Measurements from ENCODE around the gene CYGB.

The CYGB gene

GRCh38 chr17:76581515-76581914 lies 44.0 kb upstream of the CYGB start:
- Histone ChIP-seq H3K4me3 (ENCODE audit: low read length) (no peak overlapping the region), H3K27me3 (ENCODE audit: control insufficient read depth, low read length) (peaks cover 64% of the 10 kb centered on the region), H4K20me1 (ENCODE audit: control insufficient read depth, insufficient read depth, low read depth, low read length) (no peaks in the 10 kb centered on the region), H3K4me1 (ENCODE audit: control insufficient read depth, low read length) (peaks cover 6% of the 10 kb centered on the region; the same call in 1 of the 2 replicates), H3K36me3 (ENCODE audit: control insufficient read depth, low read length) (no peaks in the 10 kb centered on the region), H3K4me2 (ENCODE audit: low read length) (no peak overlapping the region), H3K27ac (ENCODE audit: low read depth, low read length) (no peak overlapping the region), H3F3A (ENCODE audit: control insufficient read depth, insufficient read depth) (no peaks in the 10 kb centered on the region), H3K9me3 (ENCODE audit: control insufficient read depth, insufficient read depth, low read length) (no peaks in the 10 kb centered on the region), H3K9me2 (replicated peaks; ENCODE audit: control insufficient read depth, low read length) (no peaks in the 10 kb centered on the region), H3K79me2 (ENCODE audit: control insufficient read depth, low read length) (no peaks in the 10 kb centered on the region)
- no peak for TF ChIP-seq CTCF (IDR thresholded peaks at IDR 0.05; ENCODE audit: low read depth, low read length, poor library complexity, severe bottlenecking)
- TF ChIP-seq EZH2phosphoT487 (IDR thresholded peaks at IDR 0.05; ENCODE audit: borderline replicate concordance, low read length) = no peak

GRCh38 chr17:76579281-76579680 lies 41.8 kb upstream of the CYGB start:
- TF ChIP-seq CTCF (IDR thresholded peaks at IDR 0.05; ENCODE audit: low read depth, low read length, poor library complexity, severe bottlenecking) (no peak), EZH2phosphoT487 (IDR thresholded peaks at IDR 0.05; ENCODE audit: borderline replicate concordance, low read length) (no peak)
- no peaks in the 10 kb centered on the region for H3K9me3 ChIP-seq (ENCODE audit: control insufficient read depth, insufficient read depth, low read length)
- H3K27ac ChIP-seq (ENCODE audit: low read depth, low read length) = no peak overlapping the region
- no peaks in the 10 kb centered on the region for H4K20me1 ChIP-seq (ENCODE audit: control insufficient read depth, insufficient read depth, low read depth, low read length)
- no peaks in the 10 kb centered on the region for H3K4me1 ChIP-seq (ENCODE audit: control insufficient read depth, low read length)
- no peaks in the 10 kb centered on the region for H3K79me2 ChIP-seq (ENCODE audit: control insufficient read depth, low read length)
- peaks cover 48% of the 10 kb centered on the region for H3K27me3 ChIP-seq (ENCODE audit: control insufficient read depth, low read length)
- no peaks in the 10 kb centered on the region for H3F3A ChIP-seq (ENCODE audit: control insufficient read depth, insufficient read depth)
- no peaks in the 10 kb centered on the region for H3K9me2 ChIP-seq (replicated peaks; ENCODE audit: control insufficient read depth, low read length)
- no peak overlapping the region for H3K4me2 ChIP-seq (ENCODE audit: low read length)
- H3K4me3 ChIP-seq (ENCODE audit: low read length) = no peak overlapping the region
- no peaks in the 10 kb centered on the region for H3K36me3 ChIP-seq (ENCODE audit: control insufficient read depth, low read length)

- Histone ChIP-seq H3K4me2 (ENCODE audit: low read length) (no peak overlapping the region), H3K27ac (ENCODE audit: low read depth, low read length) (no peak overlapping the region), H3K27me3 (ENCODE audit: control insufficient read depth, low read length) (peaks cover 44% of the 10 kb centered on the region), H3K9me2 (replicated peaks; ENCODE audit: control insufficient read depth, low read length) (no peaks in the 10 kb centered on the region), H3K79me2 (ENCODE audit: control insufficient read depth, low read length) (no peaks in the 10 kb centered on the region), H3F3A (ENCODE audit: control insufficient read depth, insufficient read depth) (no peaks in the 10 kb centered on the region), H4K20me1 (ENCODE audit: control insufficient read depth, insufficient read depth, low read depth, low read length) (no peaks in the 10 kb centered on the region), H3K4me3 (ENCODE audit: low read length) (no peak overlapping the region), H3K9me3 (ENCODE audit: control insufficient read depth, insufficient read depth, low read length) (no peaks in the 10 kb centered on the region), H3K36me3 (ENCODE audit: control insufficient read depth, low read length) (no peaks in the 10 kb centered on the region), H3K4me1 (ENCODE audit: control insufficient read depth, low read length) (no peaks in the 10 kb centered on the region)
- no peak for TF ChIP-seq CTCF (IDR thresholded peaks at IDR 0.05; ENCODE audit: low read depth, low read length, poor library complexity, severe bottlenecking)
- TF ChIP-seq EZH2phosphoT487 (IDR thresholded peaks at IDR 0.05; ENCODE audit: borderline replicate concordance, low read length) = no peak
Measured at GRCh38 chr17:76578376-76578775, 40.9 kb upstream of the CYGB start.

- Histone ChIP-seq H3K27me3 (ENCODE audit: control insufficient read depth, low read length) (peaks cover 42% of the 10 kb centered on the region), H3K27ac (ENCODE audit: low read depth, low read length) (no peak overlapping the region)
Measured at GRCh38 chr17:76577876-76578275, 40.4 kb upstream of the CYGB start.

More at GRCh38 chr17:76577876-76578275, 40.4 kb upstream of the CYGB start:
- no peak for TF ChIP-seq CTCF (IDR thresholded peaks at IDR 0.05; ENCODE audit: low read depth, low read length, poor library complexity, severe bottlenecking)
- TF ChIP-seq EZH2phosphoT487 (IDR thresholded peaks at IDR 0.05; ENCODE audit: borderline replicate concordance, low read length) = no peak
- Histone ChIP-seq H3K4me3 (ENCODE audit: low read length) (no peak overlapping the region), H3K9me3 (ENCODE audit: control insufficient read depth, insufficient read depth, low read length) (no peaks in the 10 kb centered on the region), H3K79me2 (ENCODE audit: control insufficient read depth, low read length) (no peaks in the 10 kb centered on the region), H3K9me2 (replicated peaks; ENCODE audit: control insufficient read depth, low read length) (no peaks in the 10 kb centered on the region), H3K36me3 (ENCODE audit: control insufficient read depth, low read length) (no peaks in the 10 kb centered on the region), H4K20me1 (ENCODE audit: control insufficient read depth, insufficient read depth, low read depth, low read length) (no peaks in the 10 kb centered on the region), H3K4me1 (ENCODE audit: control insufficient read depth, low read length) (no peaks in the 10 kb centered on the region), H3K4me2 (ENCODE audit: low read length) (no peak overlapping the region), H3F3A (ENCODE audit: control insufficient read depth, insufficient read depth) (no peaks in the 10 kb centered on the region)

All from DOHH2 (cell line).